Bronchial epithelial cell (primary cell): ENCODE results near the gene JCHAIN. TPM values are rescaled to one million over a fixed set of nuclear protein-coding genes. Genes with fewer than 3 reads are reported as not detected.

Experiments used
- DNase-seq: peaks from one replicate; pipeline ENCODE4 v3.0.0-alpha.2; 2010; ENCODE audit warnings: low read depth
- FAIRE-seq: peaks from 2 replicates; lab custom pipeline; 2011; peaks lifted over from hg19 to GRCh38; lab: Jason Lieb, UNC
- H3K27me3 ChIP-seq: 2 replicates; pipeline ENCODE4 v1.5.1; 2011; ENCODE audit warnings: low read length; ENCODE audit not compliant: control insufficient read depth, insufficient read depth
- H3K36me3 ChIP-seq: 2 replicates; pipeline ENCODE4 v1.5.1; 2011; ENCODE audit warnings: low read length; ENCODE audit not compliant: control insufficient read depth, insufficient read depth
- H3K4me3 ChIP-seq: 2 replicates; pipeline ENCODE4 v1.5.1; 2011; ENCODE audit warnings: mild to moderate bottlenecking, low read depth, low read length, control low read depth
- CTCF ChIP-seq: IDR thresholded peaks from 2 replicates; pipeline ENCODE4 v1.5.1; 2011; ENCODE audit warnings: mild to moderate bottlenecking, moderate library complexity, low read length, control low read depth, inconsistent platforms; ENCODE audit not compliant: insufficient read depth, severe bottlenecking
- total RNA-seq: library from RNA; depleted of rRNA; stranded (reverse); fragments of >200 nt; gene quantifications from 2 replicates; pipeline ENCODE4 v1.2.1, GENCODE V29; 2014

Gene JCHAIN
- total RNA-seq, 1 donor from 2014 or later = not detected

GRCh38 chr4:70640192-70640591 lies 26.1 kb downstream of the JCHAIN start:
- no peak for TF ChIP-seq CTCF
- FAIRE-seq = no peak
- no peaks in the 10 kb centered on the region for H3K36me3 ChIP-seq
- H3K27me3 ChIP-seq = no peaks in the 10 kb centered on the region
- DNase-seq = no peak
- no peak overlapping the region for H3K4me3 ChIP-seq

GRCh38 chr4:70637239-70637913 lies 28.9 kb downstream of the JCHAIN start:
- Histone ChIP-seq H3K36me3 (no peaks in the 10 kb centered on the region), H3K27me3 (no peaks in the 10 kb centered on the region), H3K4me3 (no peak overlapping the region)
- TF ChIP-seq CTCF = no peak
- DNase-seq = no peak
- FAIRE-seq = no peak

GRCh38 chr4:70634482-70634881 lies 31.8 kb downstream of the JCHAIN start:
- Histone ChIP-seq H3K27me3 (no peaks in the 10 kb centered on the region), H3K4me3 (no peak overlapping the region), H3K36me3 (no peaks in the 10 kb centered on the region)
- FAIRE-seq = no peak
- no peak for TF ChIP-seq CTCF
- peak; percentile 39 for DNase-seq

DNA sequence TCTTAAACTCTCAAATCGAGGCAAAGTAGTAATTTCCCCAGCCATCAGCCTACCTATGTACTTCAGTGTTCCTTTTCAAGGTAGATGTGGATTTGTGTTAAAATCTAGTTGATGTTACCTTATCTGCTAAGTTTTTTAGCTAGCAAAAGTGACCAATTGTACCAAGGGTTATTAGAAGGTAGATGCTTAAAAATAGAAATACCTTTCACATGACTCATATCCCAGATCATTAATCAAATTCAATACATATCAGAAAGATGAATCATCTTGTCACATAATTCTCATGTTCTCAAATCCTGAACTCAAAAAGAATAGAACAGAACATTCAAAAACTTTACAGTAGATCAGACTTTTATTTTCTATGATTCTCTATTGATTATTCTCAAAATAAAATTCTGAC lies 34.3 kb downstream of the JCHAIN start:
- DNase-seq = peak; percentile 73
- TF ChIP-seq CTCF = no peak
- Histone ChIP-seq H3K4me3 (no peak overlapping the region), H3K36me3 (no peaks in the 10 kb centered on the region), H3K27me3 (no peaks in the 10 kb centered on the region)
- FAIRE-seq = no peak

- no peak for TF ChIP-seq CTCF
- DNase-seq (no peak), FAIRE-seq (no peak)
- Histone ChIP-seq H3K4me3 (no peak overlapping the region), H3K27me3 (no peaks in the 10 kb centered on the region), H3K36me3 (no peaks in the 10 kb centered on the region)
These were observed 36.1 kb downstream of the JCHAIN start for GRCh38 chr4:70630162-70630561.
